Measurements from ENCODE around the gene SMAP2. TPM values are rescaled to one million over a fixed set of nuclear protein-coding genes. Genes with fewer than 3 reads are reported as not detected.
"Not testable (repeated sequence)": the region's sequence is repeated elsewhere in the genome, so short reads cannot be mapped to it uniquely, and the experiment has no call there.

Gene SMAP2
- total and polyA plus RNA-seq, 2 experiments from 2014 or later = 16.7 to 29.5 TPM

- Histone ChIP-seq H3K4me3 (no peak overlapping the region), H3K4me1 (ENCODE audit: low read depth) (peaks cover 16% of the 10 kb centered on the region), H3K9me3 (ENCODE audit: low read depth) (no peaks in the 10 kb centered on the region), H3K27me3 (no peaks in the 10 kb centered on the region), H3K27ac (peak overlapping the region; percentile 30), H3K36me3 (no peaks in the 10 kb centered on the region)
- TF ChIP-seq CTCF (IDR thresholded peaks at IDR 0.05; ENCODE audit: low read depth, low read length) = no peak
- DNase-seq (ENCODE audit: low read depth in 1 of 2, low spot score in 1 of 2) = peak in 1 of 2 donors; percentile 34
These were observed 12.2 kb downstream of the SMAP2 start for GRCh38 chr1:40385437-40386358.

- DNase-seq (ENCODE audit: low read depth in 1 of 2, low spot score in 1 of 2) = no peak
- Histone ChIP-seq H3K27me3 (no peaks in the 10 kb centered on the region), H3K9me3 (ENCODE audit: low read depth) (no peaks in the 10 kb centered on the region), H3K36me3 (no peaks in the 10 kb centered on the region), H3K4me1 (ENCODE audit: low read depth) (peaks cover 16% of the 10 kb centered on the region), H3K27ac (peak overlapping the region; percentile 30), H3K4me3 (no peak overlapping the region)
- no peak for TF ChIP-seq CTCF (IDR thresholded peaks at IDR 0.05; ENCODE audit: low read depth, low read length)
These were observed 12.8 kb downstream of the SMAP2 start for GRCh38 chr1:40386359-40386723.

- peaks cover 16% of the 10 kb centered on the region for H3K4me1 ChIP-seq (ENCODE audit: low read depth)
- no peaks in the 10 kb centered on the region for H3K9me3 ChIP-seq (ENCODE audit: low read depth)
- no peak for TF ChIP-seq CTCF (IDR thresholded peaks at IDR 0.05; ENCODE audit: low read depth, low read length)
- no peak overlapping the region for H3K27ac ChIP-seq
- no peaks in the 10 kb centered on the region for H3K36me3 ChIP-seq
- no peak overlapping the region for H3K4me3 ChIP-seq
- H3K27me3 ChIP-seq = no peaks in the 10 kb centered on the region
- no peak for DNase-seq (ENCODE audit: low read depth in 1 of 2, low spot score in 1 of 2)
These were observed 13.3 kb downstream of the SMAP2 start for GRCh38 chr1:40386796-40387195.

- H3K9me3 ChIP-seq (ENCODE audit: low read depth); H3K4me3 ChIP-seq; H3K27ac ChIP-seq; H3K36me3 ChIP-seq; H3K27me3 ChIP-seq; DNase-seq (ENCODE audit: low read depth in 1 of 2, low spot score in 1 of 2): not testable (repeated sequence)
- peaks cover 16% of the 10 kb centered on the region for H3K4me1 ChIP-seq (ENCODE audit: low read depth)
These were observed 14.1 kb downstream of the SMAP2 start for GRCh38 chr1:40387381-40388306.

- H3K27me3 ChIP-seq; H3K27ac ChIP-seq; H3K9me3 ChIP-seq (ENCODE audit: low read depth); H3K4me3 ChIP-seq; H3K36me3 ChIP-seq; DNase-seq (ENCODE audit: low read depth in 1 of 2, low spot score in 1 of 2): not testable (repeated sequence)
- H3K4me1 ChIP-seq (ENCODE audit: low read depth) = peaks cover 16% of the 10 kb centered on the region
These were observed 15.2 kb downstream of the SMAP2 start for GRCh38 chr1:40388456-40389321.

GRCh38 chr1:40389322-40389803 lies 15.8 kb downstream of the SMAP2 start:
- TF ChIP-seq CTCF (IDR thresholded peaks at IDR 0.05; ENCODE audit: low read depth, low read length) = no peak
- no peak for DNase-seq (ENCODE audit: low read depth in 1 of 2, low spot score in 1 of 2)
- H3K27ac ChIP-seq = no peak overlapping the region

More at GRCh38 chr1:40389322-40389803, 15.8 kb downstream of the SMAP2 start:
- Histone ChIP-seq H3K4me3 (no peak overlapping the region), H3K9me3 (ENCODE audit: low read depth) (no peaks in the 10 kb centered on the region), H3K27me3 (no peaks in the 10 kb centered on the region), H3K4me1 (ENCODE audit: low read depth) (peaks cover 13% of the 10 kb centered on the region), H3K36me3 (no peaks in the 10 kb centered on the region)
